ENCODE data around the gene ZNF25. TPM values are rescaled to one million over a fixed set of nuclear protein-coding genes. Genes with fewer than 3 reads are reported as not detected.

Gene ZNF25
- total RNA-seq, 2 donors from 2014 or later: 4.7 to 10.5 TPM

Other genes with a start within 250 kb of the ZNF25 start
- 10 to 100 TPM in 1 of 2 donors, 1 to 10 TPM in 1; 8.3 to 10.2 TPM for gene ZNF248, start 119.0 kb downstream of the ZNF25 start, total RNA-seq
- 10 to 100 TPM; 26.4 to 29.6 TPM for gene ZNF33A, start 34.0 kb upstream of the ZNF25 start, total RNA-seq
- gene ZNF37A, start 117.7 kb upstream of the ZNF25 start, total RNA-seq: 10 to 100 TPM; 23.8 to 27.8 TPM